Testis (tissue), 2 donors: ENCODE results near the gene CACNA1S.

Experiments
- POLR2A ChIP-seq: fragments of 450-650 bp; IDR thresholded peaks from one replicate; pipeline ENCODE4 v1.6.1; 2017; ENCODE audit warnings: antibody characterized with exemption, mild to moderate bottlenecking, moderate library complexity
- TF ChIP-seq, protein P1 (sequence below), 3 experiments: fragments of 450-650 bp in 2 of 3; fragments of 200-600 bp in 1 of 3; sonication (generic) in 1 of 3; IDR thresholded peaks; one replicate each; pipeline ENCODE4 v1.5.1; 2016 to 2019; ENCODE audit warnings: antibody characterized with exemption in 3 of 3, mild to moderate bottlenecking in 2 of 3, moderate library complexity in 1 of 3

DNA sequence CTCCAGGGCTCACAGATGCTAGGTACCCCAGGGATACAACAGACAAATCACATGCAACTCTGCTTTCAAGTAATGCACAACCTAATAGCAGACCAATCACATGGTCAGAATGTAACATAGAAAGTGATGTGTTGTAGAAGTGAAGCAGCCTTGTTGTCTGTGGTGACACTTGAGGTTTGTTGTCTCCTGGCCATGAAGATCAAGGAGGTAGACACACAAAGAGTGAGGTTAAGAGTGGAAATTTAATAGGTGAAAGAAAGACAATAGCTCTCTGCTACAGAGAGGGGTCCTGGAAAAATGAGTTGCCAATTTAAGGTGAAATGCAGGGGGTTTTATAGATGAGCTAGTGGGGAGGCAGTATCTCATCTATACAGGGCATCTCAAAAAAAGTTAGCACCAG lies 44.6 kb upstream of the CACNA1S start:
- no peak for TF ChIP-seq POLR2A
- TF ChIP-seq, protein P1, sequence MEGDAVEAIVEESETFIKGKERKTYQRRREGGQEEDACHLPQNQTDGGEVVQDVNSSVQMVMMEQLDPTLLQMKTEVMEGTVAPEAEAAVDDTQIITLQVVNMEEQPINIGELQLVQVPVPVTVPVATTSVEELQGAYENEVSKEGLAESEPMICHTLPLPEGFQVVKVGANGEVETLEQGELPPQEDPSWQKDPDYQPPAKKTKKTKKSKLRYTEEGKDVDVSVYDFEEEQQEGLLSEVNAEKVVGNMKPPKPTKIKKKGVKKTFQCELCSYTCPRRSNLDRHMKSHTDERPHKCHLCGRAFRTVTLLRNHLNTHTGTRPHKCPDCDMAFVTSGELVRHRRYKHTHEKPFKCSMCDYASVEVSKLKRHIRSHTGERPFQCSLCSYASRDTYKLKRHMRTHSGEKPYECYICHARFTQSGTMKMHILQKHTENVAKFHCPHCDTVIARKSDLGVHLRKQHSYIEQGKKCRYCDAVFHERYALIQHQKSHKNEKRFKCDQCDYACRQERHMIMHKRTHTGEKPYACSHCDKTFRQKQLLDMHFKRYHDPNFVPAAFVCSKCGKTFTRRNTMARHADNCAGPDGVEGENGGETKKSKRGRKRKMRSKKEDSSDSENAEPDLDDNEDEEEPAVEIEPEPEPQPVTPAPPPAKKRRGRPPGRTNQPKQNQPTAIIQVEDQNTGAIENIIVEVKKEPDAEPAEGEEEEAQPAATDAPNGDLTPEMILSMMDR (IDR thresholded peaks at IDR 0.05) = no peak
